GM12891 (cell line): ENCODE measurements around the gene PIGU.
"Not testable (repeated sequence)": the region's sequence is repeated elsewhere in the genome, so short reads cannot be mapped to it uniquely, and the experiment has no call there.

ENCODE experiments used
- DNase-seq: peaks from one replicate; pipeline ENCODE4 v3.0.0; 2011; ENCODE audit warnings: low spot score; ENCODE audit not compliant: insufficient read length
- FAIRE-seq: peaks from 2 replicates; lab custom pipeline; 2011; peaks lifted over from hg19 to GRCh38; lab: Jason Lieb, UNC
- PAX5 ChIP-seq: IDR thresholded peaks from 2 replicates; pipeline ENCODE4 v1.6.1; 2011; ENCODE audit warnings: low read length, moderate library complexity, mild to moderate bottlenecking; ENCODE audit not compliant: insufficient read depth, severe bottlenecking
- POLR2A ChIP-seq: IDR thresholded peaks from 2 replicates; pipeline ENCODE4 v1.6.1; 2011; ENCODE audit warnings: low read depth, low read length, control low read depth
- POLR2AphosphoS5 ChIP-seq: IDR thresholded peaks from 2 replicates; pipeline ENCODE4 v1.6.1; 2011; ENCODE audit warnings: low read depth, low read length, control low read depth
- POU2F2 ChIP-seq: IDR thresholded peaks from 2 replicates; pipeline ENCODE4 v1.6.1; 2011; ENCODE audit warnings: low read depth, mild to moderate bottlenecking, control low read depth, low read length, moderate library complexity
- SPI1 ChIP-seq: IDR thresholded peaks from 2 replicates; pipeline ENCODE4 v1.6.1; 2011; ENCODE audit warnings: low read depth, low read length, control low read depth
- TAF1 ChIP-seq: IDR thresholded peaks from 2 replicates; pipeline ENCODE4 v1.6.1; 2011; ENCODE audit warnings: low read depth, low read length, control low read depth

The PIGU gene

GRCh38 chr20:34693414-34693813 is 16.5 kb upstream of the PIGU start:
- DNase-seq = no peak
- FAIRE-seq = no peak
- TF ChIP-seq POU2F2 (no peak), TAF1 (no peak), SPI1 (no peak), PAX5 (no peak), POLR2AphosphoS5 (no peak), POLR2A (no peak)

DNA sequence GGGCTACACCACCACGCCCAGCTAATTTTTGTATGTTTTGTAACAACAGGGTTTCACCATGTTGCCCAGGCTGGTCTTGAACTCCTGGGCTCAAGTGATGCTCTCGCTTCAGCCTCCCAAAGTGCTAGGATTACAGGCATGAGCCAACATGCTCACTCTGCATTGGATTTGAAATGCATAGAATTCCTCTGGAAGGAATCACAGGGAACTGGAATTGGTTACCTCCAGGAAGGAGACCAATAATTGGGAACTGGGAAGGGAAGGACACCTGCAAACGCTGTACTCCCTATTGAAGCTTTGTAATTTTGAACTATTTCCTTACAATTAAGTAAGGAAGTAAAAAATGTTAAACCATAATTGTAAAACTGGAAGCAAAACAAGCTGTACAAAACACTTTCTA is 14.9 kb upstream of the PIGU start:
- DNase-seq (no peak), FAIRE-seq (no peak)
- TF ChIP-seq SPI1 = no peak
- TF ChIP-seq POLR2A = no peak
- TF ChIP-seq POU2F2 = no peak
- no peak for TF ChIP-seq TAF1
- TF ChIP-seq PAX5 = no peak
- no peak for TF ChIP-seq POLR2AphosphoS5

GRCh38 chr20:34689486-34689885 is 12.6 kb upstream of the PIGU start:
- TF ChIP-seq SPI1 (no peak), POU2F2 (no peak), PAX5 (no peak), TAF1 (no peak), POLR2A (no peak), POLR2AphosphoS5 (no peak)
- FAIRE-seq (no peak), DNase-seq (no peak)

- no peak for DNase-seq
- no peak for FAIRE-seq
- TF ChIP-seq POU2F2 (no peak), TAF1 (no peak), POLR2A (no peak), POLR2AphosphoS5 (no peak), PAX5 (no peak), SPI1 (no peak)
These were observed 6.8 kb upstream of the PIGU start for GRCh38 chr20:34683667-34684066.

- no peak for DNase-seq
- TF ChIP-seq PAX5 (no peak), POU2F2 (no peak), SPI1 (no peak)
- no peak for FAIRE-seq
These were observed 3.8 kb upstream of the PIGU start for GRCh38 chr20:34680586-34681175.

DNA sequence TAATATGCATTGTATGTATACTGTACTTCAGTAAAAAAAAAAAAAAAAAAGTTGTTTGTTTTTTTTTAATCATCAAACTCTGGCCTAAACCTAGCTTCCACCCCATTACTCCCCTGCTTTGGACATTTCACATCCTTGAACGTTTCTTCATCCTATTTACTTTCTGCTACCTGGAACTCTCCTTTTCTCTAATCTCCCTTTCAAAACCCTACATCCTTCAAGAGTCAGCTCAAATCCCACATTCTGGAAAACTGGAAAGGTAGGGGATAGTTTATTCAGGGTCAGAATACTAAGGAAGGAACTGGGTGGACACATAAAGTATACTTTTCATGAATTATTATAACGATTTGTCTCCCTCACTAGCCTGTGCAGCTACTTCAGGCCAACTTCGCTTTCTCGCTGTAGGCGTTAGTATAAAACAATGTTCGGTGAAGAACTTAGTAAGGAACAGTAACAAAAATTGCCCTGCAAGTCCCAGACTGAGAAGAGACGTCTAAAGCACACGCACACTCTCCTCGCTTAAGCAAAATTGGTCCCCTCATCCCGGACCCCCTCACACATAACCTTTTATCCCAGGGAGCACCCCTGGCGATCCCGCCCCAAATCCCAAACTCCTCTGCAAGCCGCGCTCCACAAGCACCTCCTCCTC is 775 bp downstream of the PIGU start:
- peak; percentile 74 for FAIRE-seq

GRCh38 chr20:34675561-34675960 is 1.3 kb downstream of the PIGU start:
- DNase-seq (no peak), FAIRE-seq (no peak)
- TF ChIP-seq POU2F2 (no peak), TAF1 (no peak), PAX5 (no peak), POLR2AphosphoS5 (no peak), SPI1 (no peak), POLR2A (no peak)

More for the DNA sequence above, 775 bp downstream of the PIGU start:
- no peak for TF ChIP-seq POLR2AphosphoS5
- TF ChIP-seq SPI1 = no peak
- no peak for TF ChIP-seq TAF1
- no peak for TF ChIP-seq POLR2A
- DNase-seq = no peak

GRCh38 chr20:34673412-34673811 is 3.5 kb downstream of the PIGU start:
- TF ChIP-seq POLR2A (no peak), POU2F2 (no peak), POLR2AphosphoS5 (no peak)
- DNase-seq (no peak), FAIRE-seq (no peak)

DNA sequence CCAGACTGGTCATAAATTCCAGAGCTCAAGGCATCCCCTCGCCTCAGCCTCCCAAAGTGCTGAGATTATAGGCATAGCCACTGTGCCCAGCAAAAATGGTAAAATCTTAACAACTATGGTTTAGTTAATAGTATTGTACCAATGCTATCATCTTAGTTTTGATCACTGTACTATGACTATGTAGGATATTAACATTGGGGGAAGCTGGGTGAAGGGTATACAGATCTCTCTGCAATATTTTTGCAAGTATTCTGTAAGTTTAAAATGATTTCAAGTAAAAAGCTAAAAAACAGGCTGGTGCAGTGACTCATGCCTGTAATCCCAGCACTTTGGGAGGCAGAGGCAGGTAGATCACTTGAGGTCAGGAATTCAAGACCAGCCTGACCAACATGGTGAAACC is 7.8 kb downstream of the PIGU start:
- no peak for TF ChIP-seq POLR2A
- TF ChIP-seq PAX5 = no peak
- TF ChIP-seq POU2F2 = no peak
- TF ChIP-seq TAF1 = no peak
- no peak for TF ChIP-seq POLR2AphosphoS5
- TF ChIP-seq SPI1 = no peak
- no peak for DNase-seq
- FAIRE-seq = no peak

- FAIRE-seq, DNase-seq: not testable (repeated sequence)
These were observed 12.1 kb downstream of the PIGU start for GRCh38 chr20:34664751-34665150.
